PC-9 (cell line): Measurements from ENCODE around the gene ADRA1B. TPM values are rescaled to one million over a fixed set of nuclear protein-coding genes. Genes with fewer than 3 reads are reported as not detected.
"Not testable (repeated sequence)": the region's sequence is repeated elsewhere in the genome, so short reads cannot be mapped to it uniquely, and the experiment has no call there.

Experiments
- BruUV-seq: library from RNA; stranded (reverse); fragments of 400-500 nt; replicated peaks from 2 replicates; lab custom pipeline; 2021; lab: Mats Ljungman, UMichigan
- CTCF ChIA-PET: fragments of 300-600 bp; sonication (Branson Sonifier 250); formaldehyde crosslinking; loops from one replicate; lab custom pipeline; 2022; ENCODE audit warnings: antibody characterized with exemption; lab: Charles Lee
- POLR2A ChIA-PET: fragments of 300-600 bp; sonication (Branson Sonifier 250); formaldehyde crosslinking; loops from one replicate; lab custom pipeline; 2022; ENCODE audit warnings: antibody characterized with exemption; ENCODE audit not compliant: unreplicated experiment; lab: Charles Lee
- DNase-seq, 2 experiments: peaks; one replicate each; pipeline versions ENCODE4 v3.0.0 to v3.0.0-alpha.2; 2015 to 2022; ENCODE audit warnings: mixed read lengths in 1 of 2
- H2AFZ ChIP-seq: fragments of 200-600 bp; sonication (generic); 2 replicates; pipeline ENCODE4 v1.8.1; 2017; ENCODE audit warnings: antibody characterized with exemption
- H3F3A ChIP-seq: fragments of 200-600 bp; sonication (generic); 2 replicates; pipeline ENCODE4 v1.8.1; 2017; ENCODE audit warnings: antibody characterized with exemption, mild to moderate bottlenecking, low read depth; ENCODE audit not compliant: insufficient read depth
- H3K27ac ChIP-seq: fragments of 200-600 bp; sonication (generic); 2 replicates; pipeline ENCODE4 v1.6.1; 2016; ENCODE audit warnings: mixed run types
- H3K27me3 ChIP-seq: fragments of 200-600 bp; sonication (generic); 2 replicates; pipeline ENCODE4 v1.6.1; 2016; ENCODE audit warnings: low read depth, mixed run types; ENCODE audit not compliant: insufficient read depth
- H3K36me3 ChIP-seq: fragments of 200-600 bp; sonication (generic); 2 replicates; pipeline ENCODE4 v1.6.1; 2016; ENCODE audit warnings: low read depth, mixed run types
- H3K4me1 ChIP-seq: fragments of 200-600 bp; sonication (generic); replicated peaks from 2 replicates; pipeline ENCODE4 v1.6.1; 2016; ENCODE audit warnings: mixed run types; ENCODE audit not compliant: insufficient read depth
- H3K4me2 ChIP-seq: fragments of 200-600 bp; sonication (generic); 2 replicates; pipeline ENCODE4 v1.6.1; 2017; ENCODE audit warnings: mixed run types
- H3K4me3 ChIP-seq: fragments of 200-600 bp; sonication (generic); 2 replicates; pipeline ENCODE4 v1.6.1; 2016; ENCODE audit warnings: mixed run types
- H3K79me2 ChIP-seq: fragments of 200-600 bp; sonication (generic); 2 replicates; pipeline ENCODE4 v1.6.1; 2017; ENCODE audit warnings: low read depth, mixed run types
- H3K9me2 ChIP-seq: fragments of 200-600 bp; sonication (generic); 2 replicates; pipeline ENCODE4 v1.8.1; 2017; ENCODE audit warnings: mild to moderate bottlenecking; ENCODE audit not compliant: insufficient read depth
- H3K9me3 ChIP-seq: fragments of 200-600 bp; sonication (generic); 2 replicates; pipeline ENCODE4 v1.8.1; 2016; ENCODE audit warnings: low read depth; ENCODE audit not compliant: insufficient read depth
- H4K20me1 ChIP-seq: fragments of 200-600 bp; sonication (generic); 2 replicates; pipeline ENCODE4 v1.8.1; 2017; ENCODE audit not compliant: insufficient read depth
- EZH2 ChIP-seq: fragments of 200-600 bp; sonication (generic); IDR thresholded peaks from 2 replicates; pipeline ENCODE4 v1.8.0; 2017; ENCODE audit warnings: antibody characterized with exemption, low read depth
- intact Hi-C: fragments of 100-400 bp; cut with micrococcal nuclease; formaldehyde crosslinking; loops from one replicate; pipeline ENCODE4 v1.10.0; 2022; ENCODE audit not compliant: unreplicated experiment
- total RNA-seq: library from RNA; stranded (reverse); gene quantifications from 2 replicates; pipeline ENCODE4 v1.2.3, GENCODE V29; 2021
- TF ChIP-seq, protein P1 (sequence below): fragments of 200-600 bp; sonication (generic); conservative IDR thresholded peaks from 2 replicates; pipeline ENCODE4 v1.6.1; 2017; ENCODE audit warnings: mixed run types, antibody characterized with exemption, mild to moderate bottlenecking, moderate library complexity

The ADRA1B gene
- total RNA-seq, 1 experiment from 2014 or later: 4.6 TPM

DNA sequence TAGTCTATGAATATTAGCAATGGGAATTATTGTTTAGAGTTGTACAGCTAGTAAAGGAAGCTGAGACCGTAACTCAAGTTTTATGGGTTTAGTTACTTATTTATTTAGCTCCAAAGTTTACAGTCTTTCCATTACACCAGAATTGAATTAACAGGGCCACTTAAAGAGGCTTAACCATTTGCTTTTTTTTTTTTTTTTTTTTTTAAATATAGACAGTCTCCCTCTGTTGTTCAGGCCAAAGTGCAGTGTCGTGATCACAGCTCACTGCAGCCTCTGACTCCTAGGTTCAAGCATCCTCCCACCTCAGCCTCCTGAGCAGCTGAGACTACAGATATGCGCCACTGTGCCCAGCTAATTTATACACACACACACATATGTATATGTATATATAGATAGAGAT is 91.2 kb downstream of the ADRA1B start:
- ChIA-PET CTCF (interaction anchor here (0.6 to 0.7 kb wide), 3 partner anchors 13 to 567 kb away, joined by 5 to 11 read pairs (median 6); no protein-coding TSS in a partner anchor), POLR2A (no interaction called here)
- DNase-seq: no peak
- Histone ChIP-seq H3K4me3 (no peak overlapping the region), H3F3A (no peaks in the 10 kb centered on the region), H3K9me2 (no peaks in the 10 kb centered on the region), H2AFZ (no peak overlapping the region), H3K36me3 (0 out of 2 replicates have a peak, but pooled peaks cover 20% of the 10 kb centered on the region), H3K4me1 (peaks cover 21% of the 10 kb centered on the region), H3K9me3 (no peaks in the 10 kb centered on the region), H3K79me2 (peaks cover 30% of the 10 kb centered on the region), H3K4me2 (no peak overlapping the region), H3K27ac (no peak overlapping the region), H3K27me3 (no peaks in the 10 kb centered on the region), H4K20me1 (peaks cover 3% of the 10 kb centered on the region; the same call in 1 of the 2 replicates)
- intact Hi-C loops: no loop called here
- no TSS peak for BruUV-seq
- TF ChIP-seq, protein P1, sequence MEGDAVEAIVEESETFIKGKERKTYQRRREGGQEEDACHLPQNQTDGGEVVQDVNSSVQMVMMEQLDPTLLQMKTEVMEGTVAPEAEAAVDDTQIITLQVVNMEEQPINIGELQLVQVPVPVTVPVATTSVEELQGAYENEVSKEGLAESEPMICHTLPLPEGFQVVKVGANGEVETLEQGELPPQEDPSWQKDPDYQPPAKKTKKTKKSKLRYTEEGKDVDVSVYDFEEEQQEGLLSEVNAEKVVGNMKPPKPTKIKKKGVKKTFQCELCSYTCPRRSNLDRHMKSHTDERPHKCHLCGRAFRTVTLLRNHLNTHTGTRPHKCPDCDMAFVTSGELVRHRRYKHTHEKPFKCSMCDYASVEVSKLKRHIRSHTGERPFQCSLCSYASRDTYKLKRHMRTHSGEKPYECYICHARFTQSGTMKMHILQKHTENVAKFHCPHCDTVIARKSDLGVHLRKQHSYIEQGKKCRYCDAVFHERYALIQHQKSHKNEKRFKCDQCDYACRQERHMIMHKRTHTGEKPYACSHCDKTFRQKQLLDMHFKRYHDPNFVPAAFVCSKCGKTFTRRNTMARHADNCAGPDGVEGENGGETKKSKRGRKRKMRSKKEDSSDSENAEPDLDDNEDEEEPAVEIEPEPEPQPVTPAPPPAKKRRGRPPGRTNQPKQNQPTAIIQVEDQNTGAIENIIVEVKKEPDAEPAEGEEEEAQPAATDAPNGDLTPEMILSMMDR: no peak
- no peak for TF ChIP-seq EZH2

DNA sequence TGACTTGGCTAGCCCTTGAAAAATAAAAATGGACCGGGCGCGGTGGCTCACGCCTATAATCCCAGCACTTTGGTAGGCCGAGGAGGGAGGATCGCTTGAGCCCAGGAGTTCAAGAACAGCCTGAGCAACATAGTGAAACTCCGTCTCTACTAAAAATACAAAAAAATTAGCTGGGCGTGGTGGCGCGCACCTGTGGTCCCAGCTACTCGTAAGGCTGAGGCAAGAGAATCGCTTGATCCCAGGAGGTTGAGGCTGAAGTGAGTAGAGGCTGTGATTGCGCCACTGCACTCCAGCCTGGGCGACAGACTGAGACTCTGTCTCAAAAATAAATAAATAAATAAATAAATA is 92.2 kb downstream of the ADRA1B start:
- POLR2A ChIA-PET: interaction anchor here (0.5 to 0.6 kb wide), 2 partner anchors 391 to 714 kb away, joined by 5 to 9 read pairs; no protein-coding TSS in a partner anchor
- DNase-seq, CTCF ChIA-PET, H3F3A ChIP-seq, H4K20me1 ChIP-seq, BruUV-seq, H3K27ac ChIP-seq, intact Hi-C loops, H3K9me3 ChIP-seq, H3K9me2 ChIP-seq, H3K27me3 ChIP-seq: not testable (repeated sequence)
- H3K4me3 ChIP-seq: peak overlapping the region; percentile 99; the same call in 1 of the 2 replicates
- H3K36me3 ChIP-seq: 0 out of 2 replicates have a peak, but pooled peaks cover 29% of the 10 kb centered on the region
- peak overlapping the region; percentile 99 for H3K4me2 ChIP-seq
- peaks cover 21% of the 10 kb centered on the region for H3K4me1 ChIP-seq
- peaks cover 30% of the 10 kb centered on the region for H3K79me2 ChIP-seq
- peak overlapping the region; percentile 76 for H2AFZ ChIP-seq

DNA sequence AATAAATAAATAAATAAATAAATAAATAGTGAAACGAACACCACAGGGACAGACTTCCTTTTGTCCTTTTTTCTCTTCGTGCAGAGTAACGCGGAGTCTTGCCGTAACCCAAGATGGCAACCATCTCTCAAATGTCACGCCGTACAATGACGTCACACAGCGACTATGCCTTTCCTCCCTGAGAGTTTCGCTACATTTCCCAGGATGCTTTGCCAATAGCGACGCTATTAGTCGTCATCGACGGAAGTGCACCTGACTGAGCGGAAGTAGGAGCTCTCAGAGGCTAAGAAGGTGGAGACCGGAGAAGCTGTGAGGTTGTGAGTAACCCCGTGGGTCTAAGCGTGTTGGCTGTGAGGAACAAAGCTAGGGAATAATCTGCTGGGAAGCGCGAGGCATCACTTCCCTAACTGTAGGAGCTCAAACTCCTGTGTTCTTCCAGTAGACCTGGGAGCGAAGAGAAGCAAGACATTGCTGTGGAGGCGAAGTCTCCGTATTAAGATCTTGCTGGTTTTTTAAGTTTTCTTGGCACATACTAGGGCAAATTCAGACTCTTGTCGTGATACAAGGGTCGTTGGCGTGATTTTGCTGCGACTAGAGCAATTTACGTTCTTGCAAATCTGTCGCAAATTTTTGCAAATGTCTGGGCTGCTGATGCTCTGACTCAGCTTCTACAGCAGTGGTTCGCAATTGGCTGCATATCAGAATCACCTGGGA is 92.8 kb downstream of the ADRA1B start, which contains the start of gene TTC1:
TSS of gene TTC1 (plus strand) at position 263 of the 714 bp plus-strand sequence. CDS start 1,390 bp downstream, outside the sequence.
- intact Hi-C loops: no loop called here
- CTCF ChIA-PET: interaction anchor here (0.6 kb wide), 1 partner anchor 677 kb away, joined by 3 read pairs; no protein-coding TSS in a partner anchor
- TF ChIP-seq, protein P1: no peak
- no peak for TF ChIP-seq EZH2

More for the DNA sequence above, 92.8 kb downstream of the ADRA1B start, which contains the start of gene TTC1:
- Histone ChIP-seq H3F3A (peaks cover 2% of the 10 kb centered on the region; the same call in 1 of the 2 replicates), H3K4me2 (peak within 1 kb of the TSS; percentile 99), H2AFZ (peak within 1 kb of the TSS; percentile 95), H3K27me3 (no peaks in the 10 kb centered on the region), H3K27ac (peak within 1 kb of the TSS; percentile 83), H3K9me2 (no peaks in the 10 kb centered on the region), H3K9me3 (no peaks in the 10 kb centered on the region), H3K36me3 (0 out of 2 replicates have a peak, but pooled peaks cover 32% of the 10 kb centered on the region), H3K4me1 (peaks cover 21% of the 10 kb centered on the region), H3K4me3 (peak within 1 kb of the TSS; percentile 99), H3K79me2 (peaks cover 30% of the 10 kb centered on the region), H4K20me1 (peaks cover 4% of the 10 kb centered on the region; the same call in 1 of the 2 replicates)
- POLR2A ChIA-PET: interaction anchor here (0.5 to 0.7 kb wide), 3 partner anchors 32 to 714 kb away, joined by 4 to 26 read pairs (median 9); no protein-coding TSS in a partner anchor
- peak; percentile 90 to 97 for DNase-seq
- BruUV-seq: TSS peak; percentile 67
